AG09319 (cell line): ENCODE results near the gene PNRC2.
A peak's percentile ranks its signal among the peaks of the same experiment; 100 is the strongest.

Experiments used
- DNase-seq: peaks from one replicate; pipeline ENCODE4 v3.0.0-alpha.2; 2010; ENCODE audit warnings: low read depth; ENCODE audit errors: extremely low read depth
- CTCF ChIP-seq: IDR thresholded peaks from 2 replicates; pipeline ENCODE4 v1.5.1; 2011; ENCODE audit warnings: low read depth, mild to moderate bottlenecking, inconsistent platforms, low read length, moderate library complexity

Gene PNRC2

GRCh38 chr1:23915466-23915865, 44.2 kb upstream of the PNRC2 start:
- no peak for DNase-seq
- TF ChIP-seq CTCF: no peak

DNA sequence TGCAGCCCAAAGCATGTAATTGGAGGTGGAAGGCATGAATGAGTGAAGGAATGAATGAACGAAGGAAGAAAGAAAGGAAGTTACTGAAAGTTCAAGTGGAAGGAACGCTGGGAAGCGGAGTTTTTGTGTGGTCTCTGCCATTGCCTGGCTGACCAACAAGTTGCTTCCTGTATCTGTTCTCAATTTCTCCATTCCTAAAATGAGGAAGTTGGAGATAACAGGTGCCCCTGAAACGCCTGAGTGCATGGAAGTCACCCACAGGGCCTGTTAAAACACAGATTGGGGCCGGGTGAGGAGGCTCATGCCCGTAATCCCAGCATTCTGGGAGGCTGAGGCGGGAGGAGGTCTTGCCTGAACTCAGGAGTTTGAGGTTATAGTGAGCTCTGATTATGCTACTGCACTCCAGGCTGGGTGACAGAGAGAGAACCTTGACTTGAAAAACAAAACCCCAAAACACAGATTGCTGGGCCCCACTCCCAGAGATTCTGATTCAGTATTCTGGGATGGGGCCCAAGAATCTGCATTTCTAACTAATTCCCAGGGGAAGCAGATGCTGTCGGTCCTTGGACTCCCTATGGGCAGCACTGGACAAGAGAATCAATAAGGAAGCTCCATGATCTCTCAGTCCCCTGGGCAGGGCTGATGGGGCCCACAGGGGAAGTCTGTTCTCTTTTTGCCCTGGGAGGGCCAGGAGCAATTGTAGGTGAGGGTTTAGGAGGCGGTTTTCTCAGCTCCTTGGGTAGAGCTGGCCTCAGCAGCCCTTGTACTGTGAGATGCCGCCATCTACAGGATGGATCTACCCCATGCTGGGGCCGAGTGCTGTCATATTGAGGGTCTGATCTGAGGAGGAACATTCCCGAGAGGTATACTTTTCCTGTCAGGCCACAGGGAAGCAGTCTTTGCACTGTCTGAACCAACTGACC, 43.2 kb upstream of the PNRC2 start:
- DNase-seq: no peak
- peak; percentile 44 for TF ChIP-seq CTCF

- no peak for DNase-seq
These were observed 37.2 kb upstream of the PNRC2 start for GRCh38 chr1:23922321-23922943.

DNA sequence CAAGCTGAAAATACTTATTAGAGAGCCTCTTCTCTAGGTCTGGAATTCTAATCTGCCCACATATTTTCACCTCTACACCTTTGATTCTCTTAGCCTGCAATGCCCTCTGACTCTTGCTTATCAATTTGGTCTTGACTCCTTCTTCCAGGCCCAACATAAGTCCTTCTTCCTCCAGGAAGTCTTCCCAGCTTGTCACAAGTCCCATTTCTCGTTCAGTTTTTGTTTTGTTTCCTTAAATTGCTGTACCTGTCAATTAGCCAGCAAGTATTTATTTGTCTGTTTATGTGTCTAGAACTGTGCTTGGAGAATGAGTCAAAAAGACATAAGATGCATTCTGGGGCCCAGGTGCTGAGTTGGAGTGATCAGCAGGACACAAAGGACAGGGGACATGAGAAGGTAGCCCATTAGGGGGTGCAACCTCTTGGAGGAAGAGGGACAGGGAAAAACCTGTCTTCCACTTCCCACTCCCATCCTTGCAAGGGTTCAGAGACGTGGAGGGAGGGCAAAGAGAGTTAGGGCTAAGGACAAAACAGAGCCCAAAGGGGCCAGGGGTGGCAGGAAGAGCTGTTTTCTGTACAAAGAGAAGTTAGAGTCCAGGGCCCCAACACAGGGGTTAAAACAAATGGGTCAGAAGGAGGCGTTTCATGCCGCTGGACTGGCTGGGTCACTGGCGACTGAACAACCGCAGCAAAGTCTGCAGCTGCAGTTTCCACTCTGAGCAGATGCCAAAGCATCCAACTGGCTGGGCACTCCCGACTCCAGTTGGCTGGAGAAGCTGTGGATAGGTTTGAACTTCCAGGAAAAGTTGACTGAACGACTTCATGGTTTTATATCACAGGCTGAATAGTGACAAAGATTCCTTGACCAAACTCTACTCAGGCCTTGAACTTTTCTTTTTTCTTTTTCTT, 35.8 kb upstream of the PNRC2 start:
- no peak for TF ChIP-seq CTCF
- no peak for DNase-seq

More at GRCh38 chr1:23922321-23922943, 37.2 kb upstream of the PNRC2 start:
- no peak for TF ChIP-seq CTCF

- TF ChIP-seq CTCF: no peak
- DNase-seq: no peak
These were observed 35.0 kb upstream of the PNRC2 start for GRCh38 chr1:23924601-23925000.

GRCh38 chr1:23925279-23925678, 34.3 kb upstream of the PNRC2 start:
- no peak for TF ChIP-seq CTCF
- DNase-seq: no peak
